H1 (cell line): ENCODE measurements around the gene NOTUM. TPM values are rescaled to one million over a fixed set of nuclear protein-coding genes. Genes with fewer than 3 reads are reported as not detected.

Experiments used
- CEBPB ChIP-seq: IDR thresholded peaks from 2 replicates; pipeline ENCODE4 v1.6.1; 2012; ENCODE audit warnings: low read depth, low read length
- CHD1 ChIP-seq: IDR thresholded peaks from 2 replicates; pipeline ENCODE4 v1.6.1; 2012; ENCODE audit warnings: low read depth, low read length, improper control_type of control experiment
- JUN ChIP-seq: IDR thresholded peaks from 2 replicates; pipeline ENCODE4 v1.6.1; 2011; ENCODE audit warnings: low read depth, mild to moderate bottlenecking, improper control_type of control experiment, low read length
- RBBP5 ChIP-seq: IDR thresholded peaks from 2 replicates; pipeline ENCODE4 v1.7.1; 2012; ENCODE audit warnings: low read depth, mild to moderate bottlenecking, inconsistent platforms, low read length, moderate library complexity, borderline replicate concordance
- polyA plus RNA-seq, 7 experiments: library from polyadenylated mRNA; depleted of rRNA in 3 of 7; stranded (reverse) in 5 of 7; unstranded in 2 of 7; fragments of >200 nt in 5 of 7; fragments of 200-250 nt in 2 of 7; gene quantifications; 1 replicate in 5 of 7; 2 replicates in 1 of 7; 4 replicates in 1 of 7; pipeline versions ENCODE4 v1.2.1 to v1.2.3, GENCODE V29; 2011 to 2013; ENCODE audit warnings: missing spikeins in 2 of 7, mixed read lengths in 2 of 7
- total RNA-seq: library from RNA; stranded (reverse); fragmentation: NEBNext Ultra II Directional; extraction: Animal tissue kit (Norgen Biotek cat#: 25700); gene quantifications from 2 replicates; pipeline ENCODE4 v1.2.1, GENCODE V29; 2021

NOTUM gene
- total and polyA plus RNA-seq, 2 of the 8 experiments (the other 6 are each of a cell fraction or from before 2014, with no cell fraction given): 0.45 to 0.76 TPM

DNA sequence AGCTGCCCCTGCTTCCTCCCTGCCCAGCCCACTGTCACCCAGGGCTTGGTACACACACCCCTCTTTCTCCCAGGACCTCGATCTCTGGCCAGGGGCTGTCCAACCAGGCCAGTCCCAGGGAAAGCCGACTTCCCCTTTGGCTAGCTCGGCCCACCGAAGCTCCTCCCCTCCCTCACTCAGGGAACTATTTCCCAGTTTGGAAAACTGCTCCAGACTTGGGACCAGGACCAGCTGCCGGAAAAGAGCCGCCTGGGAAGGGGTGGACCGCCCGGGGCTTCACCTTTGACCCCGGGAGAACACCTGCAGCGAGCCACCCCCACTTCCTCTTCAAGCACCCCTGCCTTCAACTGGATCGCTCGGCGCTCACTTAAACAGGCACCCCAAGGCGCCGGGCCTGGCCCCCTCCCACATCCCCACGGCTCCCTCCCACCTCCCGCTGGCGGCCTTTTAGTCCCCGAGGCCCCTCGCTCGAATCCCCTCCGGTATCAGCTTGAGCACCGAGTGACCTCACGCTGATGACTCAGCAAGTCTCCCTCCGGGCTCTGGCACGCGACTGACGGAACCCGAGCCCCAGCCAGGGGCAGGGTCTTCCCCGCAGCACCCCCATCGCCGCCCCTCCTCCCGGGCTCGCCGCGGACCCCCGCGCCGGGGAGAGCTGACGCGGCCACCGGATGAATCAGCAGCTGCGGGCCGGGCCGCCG, 34.4 kb downstream of the NOTUM start (continued):
- TF ChIP-seq RBBP5 (peak; percentile 8; the same call in 1 of the 2 replicates), CEBPB (no peak), JUN (no peak), CHD1 (no peak)
